GM18868 (cell line): Measurements from ENCODE around the gene PTPN14.
"Not testable (repeated sequence)": the region's sequence is repeated elsewhere in the genome, so short reads cannot be mapped to it uniquely, and the experiment has no call there.

ENCODE experiments used
- ATAC-seq: cut with Tn5 transposase; IDR thresholded peaks from one replicate; pipeline ENCODE4 v1.9.1; 2021; ENCODE audit warnings: mild to moderate bottlenecking, moderate library complexity; ENCODE audit not compliant: unreplicated experiment

The PTPN14 gene

GRCh38 chr1:214542275-214543199 is 8.9 kb downstream of the PTPN14 start:
- no peak for ATAC-seq

DNA sequence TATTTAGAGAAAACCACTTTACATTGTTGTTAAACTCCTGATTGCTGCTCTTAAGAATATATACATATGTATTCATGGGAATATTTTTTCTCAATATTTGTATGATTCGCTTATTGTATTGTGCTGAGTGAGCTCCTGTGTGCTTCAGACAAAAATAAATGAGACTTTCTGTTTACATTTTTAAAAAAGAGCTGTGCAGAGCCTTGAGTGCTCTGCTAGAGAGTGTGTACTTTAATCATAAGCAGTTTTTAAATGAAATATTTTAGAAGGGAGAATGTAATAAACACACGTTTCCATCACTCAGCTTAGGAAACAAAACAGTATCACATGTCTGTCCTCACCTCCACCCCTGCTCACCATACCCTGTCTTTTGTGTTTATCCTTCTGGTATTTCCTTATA is 9.7 kb downstream of the PTPN14 start:
- ATAC-seq: no peak

- no peak for ATAC-seq
Observed at GRCh38 chr1:214541206-214541605, 10.2 kb downstream of the PTPN14 start.

DNA sequence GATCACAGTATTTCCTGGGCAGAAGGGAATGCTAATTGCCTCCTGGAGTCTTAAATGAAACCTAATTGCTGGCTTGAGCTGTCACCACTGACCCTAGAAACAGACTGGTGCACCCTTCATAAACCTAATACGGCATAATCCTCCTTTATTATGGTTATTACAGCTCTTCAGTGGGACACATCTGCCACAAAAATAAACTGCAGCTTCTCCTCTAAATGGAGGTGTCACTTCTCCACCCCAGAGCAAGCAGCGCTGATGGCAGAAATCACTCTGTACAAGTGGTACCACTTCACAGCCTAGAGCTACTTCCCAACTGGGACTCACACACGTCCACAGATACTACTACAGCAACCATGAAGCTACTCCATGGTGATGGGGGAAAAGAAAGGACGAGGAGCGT is 11.1 kb downstream of the PTPN14 start:
- no peak for ATAC-seq

GRCh38 chr1:214538496-214538895 is 12.9 kb downstream of the PTPN14 start:
- no peak for ATAC-seq

- ATAC-seq: no peak
Observed at GRCh38 chr1:214537872-214538473, 13.4 kb downstream of the PTPN14 start.

GRCh38 chr1:214537219-214537618 is 14.2 kb downstream of the PTPN14 start:
- ATAC-seq: no peak

- ATAC-seq: no peak
Observed at GRCh38 chr1:214532070-214532469, 19.3 kb downstream of the PTPN14 start.

GRCh38 chr1:214525535-214526019 is 25.8 kb downstream of the PTPN14 start:
- peak; percentile 68 for ATAC-seq

DNA sequence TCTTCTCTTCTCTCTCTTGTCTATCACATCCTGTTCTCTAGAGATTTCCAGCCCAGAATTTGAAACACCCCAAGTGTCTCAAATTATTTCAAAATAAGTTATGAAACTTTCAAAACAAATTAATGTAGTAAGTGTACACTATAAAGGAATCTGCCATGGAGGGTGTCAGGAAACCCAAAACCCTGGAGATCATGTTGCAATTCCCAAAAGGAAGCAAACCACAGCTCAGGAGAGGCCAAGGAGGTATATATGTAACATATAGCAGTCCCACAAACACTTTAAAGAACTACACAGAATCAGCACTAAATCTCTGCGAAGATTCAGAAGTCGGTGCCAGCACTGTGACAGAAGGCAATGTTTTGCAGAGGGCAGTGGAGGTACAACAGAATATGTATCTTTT is 26.6 kb downstream of the PTPN14 start:
- ATAC-seq: no peak

- ATAC-seq: no peak
Observed at GRCh38 chr1:214523124-214523824, 28.1 kb downstream of the PTPN14 start.

GRCh38 chr1:214521458-214521857 is 29.9 kb downstream of the PTPN14 start:
- ATAC-seq: not testable (repeated sequence)

DNA sequence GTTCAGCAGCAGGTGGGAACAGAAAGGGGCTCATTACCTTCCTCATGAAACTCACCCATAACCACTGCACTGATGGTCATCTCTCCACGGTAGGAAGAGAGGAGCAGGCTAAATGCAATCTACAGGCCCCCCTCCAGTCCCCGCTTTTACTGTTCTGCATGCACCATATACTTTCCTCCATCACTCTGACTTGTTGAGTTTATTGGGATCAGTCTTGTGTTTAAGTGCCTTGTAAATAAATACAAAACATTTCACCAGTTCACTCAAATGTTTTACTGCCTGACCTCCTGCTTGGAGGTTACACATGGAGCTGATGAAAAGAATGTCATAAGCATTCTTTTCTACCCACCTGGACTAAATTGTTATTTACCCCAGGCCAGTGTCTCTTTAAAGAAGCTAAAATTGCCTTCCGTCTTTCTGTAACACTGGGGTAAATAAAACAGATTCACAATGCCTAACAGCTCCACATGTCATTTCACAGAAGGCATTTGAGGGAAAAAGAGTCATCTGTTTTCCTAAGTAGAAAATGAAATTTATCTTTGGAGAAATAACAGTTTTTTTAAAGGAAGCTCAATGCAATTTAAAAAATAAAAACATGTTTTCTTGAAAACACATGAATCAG is 30.7 kb downstream of the PTPN14 start:
- no peak for ATAC-seq

DNA sequence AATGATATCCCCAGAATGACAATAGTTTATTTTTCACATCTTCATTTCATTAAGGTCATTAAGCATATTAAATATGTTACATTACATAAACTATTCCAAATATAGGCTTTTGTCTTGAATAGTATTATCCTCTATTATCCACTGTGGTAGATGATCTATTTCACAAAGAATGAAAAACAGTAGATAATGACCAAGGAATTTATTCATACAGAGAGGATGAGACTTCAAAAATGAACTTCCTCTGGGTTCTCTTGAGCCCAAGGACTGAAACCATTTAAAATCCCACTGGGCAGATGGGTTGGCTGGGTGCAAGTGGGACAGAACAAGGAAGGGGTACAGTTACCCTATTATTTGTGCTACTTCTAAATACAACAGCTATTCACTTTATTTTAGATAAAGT is 33.0 kb downstream of the PTPN14 start:
- ATAC-seq: no peak

- no peak for ATAC-seq
Observed at GRCh38 chr1:214516434-214517326, 34.7 kb downstream of the PTPN14 start.

DNA sequence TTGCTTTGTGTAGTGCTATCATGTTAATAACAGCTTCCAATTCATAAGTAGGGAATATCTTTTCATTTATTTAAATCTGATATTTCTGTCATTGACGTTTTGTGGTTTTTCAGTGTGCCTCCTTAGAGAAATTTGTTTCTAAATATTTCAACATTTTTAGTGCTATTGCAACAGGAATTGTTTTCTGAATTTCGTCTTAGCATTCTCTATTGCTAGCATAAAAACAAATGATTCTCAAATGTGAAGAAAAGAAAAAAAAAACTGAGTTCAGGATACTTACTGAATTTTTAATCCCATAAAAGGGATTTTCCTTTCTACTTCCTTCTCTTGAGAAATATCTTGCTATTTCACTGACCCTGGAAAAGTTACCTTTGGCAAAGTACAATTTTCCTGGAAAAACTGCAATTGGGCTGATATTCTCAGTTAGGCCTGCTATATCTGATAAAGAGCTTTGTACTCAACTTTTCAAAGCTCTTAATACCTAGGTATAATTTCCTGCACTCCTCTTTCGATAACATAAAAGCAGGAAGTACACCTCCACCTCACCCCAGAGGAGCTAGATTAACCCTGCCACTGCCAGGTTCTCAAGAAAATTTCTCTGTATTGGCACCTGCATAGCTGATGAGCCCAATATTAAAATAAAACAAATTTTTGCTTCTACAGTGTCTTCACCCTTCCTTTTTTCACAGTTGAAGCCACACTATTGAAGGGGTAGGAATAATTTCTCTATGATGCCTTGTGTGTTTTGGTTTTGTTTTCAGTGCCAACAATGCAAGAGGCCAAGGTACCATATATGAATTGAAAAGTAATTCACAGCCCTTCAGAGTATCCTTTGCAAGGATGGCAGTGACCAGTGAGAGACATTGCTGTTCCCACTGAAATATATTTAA is 35.6 kb downstream of the PTPN14 start:
- ATAC-seq: no peak

DNA sequence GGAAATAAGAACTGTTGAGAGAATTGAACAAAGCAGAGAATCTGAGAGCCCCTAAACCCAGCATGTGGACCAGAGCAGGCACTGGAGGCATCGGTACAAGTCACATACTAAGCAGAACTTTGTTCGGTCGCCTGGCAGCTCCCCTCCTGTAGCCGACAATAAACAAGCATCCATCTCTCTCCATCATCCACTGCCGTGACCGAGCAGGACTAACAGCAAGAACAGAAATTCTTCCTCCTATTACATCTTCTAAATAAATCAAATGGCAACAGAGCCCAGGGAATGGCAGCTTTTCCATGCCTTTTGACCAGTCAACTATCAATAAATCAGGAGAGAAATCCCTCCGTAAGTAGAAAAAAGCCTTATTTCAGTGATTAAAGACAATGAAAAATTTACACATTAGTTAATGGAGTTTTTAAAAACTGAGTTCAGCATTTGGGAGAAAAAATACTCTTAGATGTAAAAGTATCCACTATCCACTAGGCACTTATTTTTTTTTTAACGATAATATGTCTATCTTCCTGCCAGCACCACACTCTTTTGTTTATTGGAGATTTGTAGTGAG is 36.5 kb downstream of the PTPN14 start:
- ATAC-seq: no peak

GRCh38 chr1:214514032-214514818 is 37.2 kb downstream of the PTPN14 start:
- ATAC-seq: no peak
